IPS-NIHi7 (cell line): Measurements from ENCODE around the gene PRR23E.

Source experiments
- DNase-seq: peaks from one replicate; pipeline ENCODE4 v3.0.0; 2012; ENCODE audit warnings: mixed read lengths; ENCODE audit errors: extremely low spot score

PRR23E gene

GRCh38 chr3:127192576-127193232, at the start of gene PRR23E:
PRR23E (plus strand) TSS chr3:127193131; CDS start chr3:127196686, 3,555 bp downstream.
- DNase-seq = peak; percentile 4

- no peak for DNase-seq
These were observed 49.8 kb upstream of the PRR23E start for GRCh38 chr3:127143172-127143571.

GRCh38 chr3:127144631-127145030, 48.3 kb upstream of the PRR23E start:
- no peak for DNase-seq

GRCh38 chr3:127145266-127145665, 47.7 kb upstream of the PRR23E start:
- no peak for DNase-seq

- DNase-seq = no peak
These were observed 45.5 kb upstream of the PRR23E start for GRCh38 chr3:127147291-127147885.

GRCh38 chr3:127149621-127150310, 43.2 kb upstream of the PRR23E start:
- no peak for DNase-seq

- no peak for DNase-seq
These were observed 42.2 kb upstream of the PRR23E start for GRCh38 chr3:127150513-127151250.

GRCh38 chr3:127151251-127151564, 41.7 kb upstream of the PRR23E start:
- DNase-seq = no peak

GRCh38 chr3:127151992-127152650, 40.8 kb upstream of the PRR23E start:
- DNase-seq = no peak

GRCh38 chr3:127152684-127153505, 40.0 kb upstream of the PRR23E start:
- no peak for DNase-seq

- DNase-seq = no peak
These were observed 39.5 kb upstream of the PRR23E start for GRCh38 chr3:127153506-127153815.

- DNase-seq = no peak
These were observed 36.4 kb upstream of the PRR23E start for GRCh38 chr3:127156338-127157050.

GRCh38 chr3:127157171-127157828, 35.6 kb upstream of the PRR23E start:
- no peak for DNase-seq

- peak; percentile 88 for DNase-seq
These were observed 34.2 kb upstream of the PRR23E start for GRCh38 chr3:127158614-127159229.

GRCh38 chr3:127159543-127159942, 33.4 kb upstream of the PRR23E start:
- no peak for DNase-seq

GRCh38 chr3:127161236-127161635, 31.7 kb upstream of the PRR23E start:
- DNase-seq = no peak

GRCh38 chr3:127161973-127162579, 30.9 kb upstream of the PRR23E start:
- DNase-seq = no peak

- DNase-seq = peak; percentile 84
These were observed 29.8 kb upstream of the PRR23E start for GRCh38 chr3:127162947-127163645.

GRCh38 chr3:127164615-127165014, 28.3 kb upstream of the PRR23E start:
- DNase-seq = peak; percentile 2
